ENCODE measurements around the gene MAGEH1.
"Not testable (repeated sequence)": the region's sequence is repeated elsewhere in the genome, so short reads cannot be mapped to it uniquely, and the experiment has no call there.

The MAGEH1 gene

GRCh38 chrX:55465791-55466190 is 13.9 kb downstream of the MAGEH1 start:
- H3K4me2 ChIP-seq (ENCODE audit: low read length); H3K9ac ChIP-seq (ENCODE audit: low read depth, low read length); H3K27me3 ChIP-seq (ENCODE audit: control insufficient read depth, insufficient read depth, low read length); H3K4me1 ChIP-seq (ENCODE audit: control insufficient read depth, insufficient read depth, low read length); H3K36me3 ChIP-seq (ENCODE audit: insufficient read depth, low read length); H3K4me3 ChIP-seq (ENCODE audit: low read length); H3K9me3 ChIP-seq (replicated peaks; ENCODE audit: low read length): not testable (repeated sequence)

- H3K9ac ChIP-seq (ENCODE audit: low read depth, low read length); H3K36me3 ChIP-seq (ENCODE audit: insufficient read depth, low read length); H3K4me2 ChIP-seq (ENCODE audit: low read length); H3K4me1 ChIP-seq (ENCODE audit: control insufficient read depth, insufficient read depth, low read length); H3K9me3 ChIP-seq (replicated peaks; ENCODE audit: low read length); H3K4me3 ChIP-seq (ENCODE audit: low read length); H3K27me3 ChIP-seq (ENCODE audit: control insufficient read depth, insufficient read depth, low read length): not testable (repeated sequence)
Measured at GRCh38 chrX:55479956-55480355, 28.0 kb downstream of the MAGEH1 start.

- Histone ChIP-seq H3K9ac (ENCODE audit: low read depth, low read length) (no peak overlapping the region), H3K9me3 (replicated peaks; ENCODE audit: low read length) (no peaks in the 10 kb centered on the region), H3K27me3 (ENCODE audit: control insufficient read depth, insufficient read depth, low read length) (no peaks in the 10 kb centered on the region)
Measured at GRCh38 chrX:55480390-55481062, 28.6 kb downstream of the MAGEH1 start.

GRCh38 chrX:55484948-55485347 is 33.0 kb downstream of the MAGEH1 start:
- Histone ChIP-seq H3K4me1 (ENCODE audit: control insufficient read depth, insufficient read depth, low read length) (peaks cover 3% of the 10 kb centered on the region), H3K9ac (ENCODE audit: low read depth, low read length) (no peak overlapping the region), H3K4me3 (ENCODE audit: low read length) (no peak overlapping the region), H3K9me3 (replicated peaks; ENCODE audit: low read length) (no peaks in the 10 kb centered on the region), H3K27me3 (ENCODE audit: control insufficient read depth, insufficient read depth, low read length) (no peaks in the 10 kb centered on the region), H3K36me3 (ENCODE audit: insufficient read depth, low read length) (no peaks in the 10 kb centered on the region), H3K4me2 (ENCODE audit: low read length) (no peak overlapping the region)

More at GRCh38 chrX:55480390-55481062, 28.6 kb downstream of the MAGEH1 start:
- Histone ChIP-seq H3K4me1 (ENCODE audit: control insufficient read depth, insufficient read depth, low read length) (no peaks in the 10 kb centered on the region), H3K4me3 (ENCODE audit: low read length) (no peak overlapping the region), H3K36me3 (ENCODE audit: insufficient read depth, low read length) (no peaks in the 10 kb centered on the region), H3K4me2 (ENCODE audit: low read length) (no peak overlapping the region)

DNA sequence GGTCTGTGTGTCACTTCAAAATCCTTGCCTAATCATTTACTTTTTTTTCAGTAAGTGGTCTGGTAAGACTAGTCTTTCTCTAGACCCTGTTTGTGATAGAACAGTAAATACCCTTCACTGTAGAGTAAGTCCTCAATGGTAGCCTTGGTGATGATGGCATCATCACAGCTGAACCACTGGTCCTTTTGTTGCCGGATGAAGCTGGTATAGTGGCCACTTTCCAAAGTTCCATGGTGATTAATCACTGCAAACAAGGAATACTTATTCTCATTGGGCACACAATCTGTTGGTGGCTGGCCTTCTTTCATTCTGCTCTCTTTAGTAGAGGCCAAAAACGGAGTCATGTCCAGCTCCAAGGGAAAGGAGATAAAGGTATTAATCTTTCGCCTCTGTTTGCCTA is 34.8 kb downstream of the MAGEH1 start:
- H3K4me2 ChIP-seq (ENCODE audit: low read length): no peak overlapping the region
- no peak overlapping the region for H3K9ac ChIP-seq (ENCODE audit: low read depth, low read length)
- peaks cover 3% of the 10 kb centered on the region for H3K4me1 ChIP-seq (ENCODE audit: control insufficient read depth, insufficient read depth, low read length)
- H3K4me3 ChIP-seq (ENCODE audit: low read length): no peak overlapping the region
- no peaks in the 10 kb centered on the region for H3K36me3 ChIP-seq (ENCODE audit: insufficient read depth, low read length)
- H3K9me3 ChIP-seq (replicated peaks; ENCODE audit: low read length): no peaks in the 10 kb centered on the region
- H3K27me3 ChIP-seq (ENCODE audit: control insufficient read depth, insufficient read depth, low read length): no peaks in the 10 kb centered on the region

DNA sequence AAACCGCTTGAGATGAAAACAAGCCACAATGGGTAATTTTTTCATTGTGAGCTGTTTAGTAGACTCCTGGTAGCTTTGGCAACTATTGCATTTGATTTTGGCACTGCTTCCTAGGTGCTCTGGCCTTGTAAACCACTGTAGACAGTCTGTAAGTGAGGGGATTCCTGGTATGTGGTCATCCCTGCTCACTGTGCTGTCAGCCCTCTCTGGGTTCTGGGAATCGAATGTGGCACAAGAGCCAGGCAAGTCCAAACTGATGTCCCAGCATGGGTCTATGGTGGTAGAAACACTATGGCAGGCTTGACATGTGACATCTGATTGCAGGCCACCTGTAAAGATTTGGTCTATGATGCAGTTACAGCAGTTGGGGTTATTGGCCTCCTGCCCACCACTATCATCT is 35.2 kb downstream of the MAGEH1 start:
- Histone ChIP-seq H3K4me3 (ENCODE audit: low read length) (no peak overlapping the region), H3K27me3 (ENCODE audit: control insufficient read depth, insufficient read depth, low read length) (no peaks in the 10 kb centered on the region), H3K4me2 (ENCODE audit: low read length) (no peak overlapping the region), H3K4me1 (ENCODE audit: control insufficient read depth, insufficient read depth, low read length) (peaks cover 3% of the 10 kb centered on the region), H3K9me3 (replicated peaks; ENCODE audit: low read length) (no peaks in the 10 kb centered on the region), H3K9ac (ENCODE audit: low read depth, low read length) (no peak overlapping the region), H3K36me3 (ENCODE audit: insufficient read depth, low read length) (no peaks in the 10 kb centered on the region)

- no peaks in the 10 kb centered on the region for H3K27me3 ChIP-seq (ENCODE audit: control insufficient read depth, insufficient read depth, low read length)
- peaks cover 3% of the 10 kb centered on the region for H3K4me1 ChIP-seq (ENCODE audit: control insufficient read depth, insufficient read depth, low read length)
- H3K9ac ChIP-seq (ENCODE audit: low read depth, low read length): no peak overlapping the region
- H3K4me3 ChIP-seq (ENCODE audit: low read length): peak overlapping the region; percentile 91
- peak overlapping the region; percentile 96 for H3K4me2 ChIP-seq (ENCODE audit: low read length)
- no peaks in the 10 kb centered on the region for H3K9me3 ChIP-seq (replicated peaks; ENCODE audit: low read length)
- no peaks in the 10 kb centered on the region for H3K36me3 ChIP-seq (ENCODE audit: insufficient read depth, low read length)
Measured at GRCh38 chrX:55488006-55488592, 36.2 kb downstream of the MAGEH1 start.

DNA sequence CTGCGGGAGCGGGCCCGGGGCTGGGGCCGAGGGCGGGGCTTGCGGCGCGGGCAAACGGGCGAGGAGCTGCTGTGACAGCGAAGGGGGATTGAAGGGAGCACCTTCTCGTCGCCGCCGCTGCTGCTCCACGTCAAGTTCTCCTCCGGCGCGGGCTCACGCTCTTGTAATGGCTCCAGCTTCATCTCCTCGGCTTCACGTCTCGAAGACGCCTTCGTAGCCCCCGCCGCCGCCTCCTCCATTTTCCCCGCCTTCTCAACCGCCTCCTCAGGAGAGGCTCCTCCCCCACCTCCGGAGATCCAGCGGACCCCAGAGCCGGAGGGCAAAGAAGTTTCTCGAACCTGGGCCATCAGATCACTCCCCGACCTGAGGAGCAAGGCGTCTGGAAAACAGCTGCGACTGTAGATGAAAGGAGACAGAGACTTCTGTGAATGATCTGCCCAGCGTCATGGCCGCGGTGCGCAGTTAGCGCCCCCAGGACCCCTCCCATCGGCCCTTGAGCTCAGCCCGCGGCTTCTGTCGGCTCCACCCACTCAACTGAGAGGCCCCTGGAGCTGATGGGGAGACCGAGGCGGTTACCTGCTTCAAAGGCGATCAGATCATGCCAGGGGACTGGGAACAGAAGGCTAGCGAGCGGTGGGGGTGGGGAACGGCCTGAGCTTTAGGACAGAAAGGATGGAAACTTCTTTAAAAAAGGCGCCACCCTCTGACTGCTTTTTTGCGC is 36.8 kb downstream of the MAGEH1 start:
- peak overlapping the region; percentile 91 for H3K4me3 ChIP-seq (ENCODE audit: low read length)
- H3K36me3 ChIP-seq (ENCODE audit: insufficient read depth, low read length): no peaks in the 10 kb centered on the region
- H3K27me3 ChIP-seq (ENCODE audit: control insufficient read depth, insufficient read depth, low read length): no peaks in the 10 kb centered on the region
- peak overlapping the region; percentile 81 for H3K9ac ChIP-seq (ENCODE audit: low read depth, low read length)
- no peaks in the 10 kb centered on the region for H3K9me3 ChIP-seq (replicated peaks; ENCODE audit: low read length)
- H3K4me2 ChIP-seq (ENCODE audit: low read length): peak overlapping the region; percentile 96
- peaks cover 3% of the 10 kb centered on the region for H3K4me1 ChIP-seq (ENCODE audit: control insufficient read depth, insufficient read depth, low read length)

GRCh38 chrX:55489314-55490009 is 37.5 kb downstream of the MAGEH1 start, which contains the start of gene USP51:
Gene USP51, minus strand, starts transcription at chrX:55489848. Its CDS starts 909 bp downstream, at chrX:55488939.
- no peaks in the 10 kb centered on the region for H3K36me3 ChIP-seq (ENCODE audit: insufficient read depth, low read length)
- H3K9me3 ChIP-seq (replicated peaks; ENCODE audit: low read length): no peaks in the 10 kb centered on the region
- H3K9ac ChIP-seq (ENCODE audit: low read depth, low read length): peak within 1 kb of the TSS; percentile 81
- H3K4me1 ChIP-seq (ENCODE audit: control insufficient read depth, insufficient read depth, low read length): peaks cover 3% of the 10 kb centered on the region
- H3K27me3 ChIP-seq (ENCODE audit: control insufficient read depth, insufficient read depth, low read length): no peaks in the 10 kb centered on the region
- H3K4me3 ChIP-seq (ENCODE audit: low read length): peak within 1 kb of the TSS; percentile 91
- H3K4me2 ChIP-seq (ENCODE audit: low read length): peak within 1 kb of the TSS; percentile 96

- Histone ChIP-seq H3K36me3 (ENCODE audit: insufficient read depth, low read length) (no peaks in the 10 kb centered on the region), H3K9me3 (replicated peaks; ENCODE audit: low read length) (no peaks in the 10 kb centered on the region), H3K4me2 (ENCODE audit: low read length) (peak overlapping the region; percentile 96), H3K4me1 (ENCODE audit: control insufficient read depth, insufficient read depth, low read length) (peaks cover 3% of the 10 kb centered on the region), H3K9ac (ENCODE audit: low read depth, low read length) (peak overlapping the region; percentile 81), H3K27me3 (ENCODE audit: control insufficient read depth, insufficient read depth, low read length) (no peaks in the 10 kb centered on the region), H3K4me3 (ENCODE audit: low read length) (peak overlapping the region; percentile 91)
Measured at GRCh38 chrX:55490121-55490520, 38.2 kb downstream of the MAGEH1 start.

DNA sequence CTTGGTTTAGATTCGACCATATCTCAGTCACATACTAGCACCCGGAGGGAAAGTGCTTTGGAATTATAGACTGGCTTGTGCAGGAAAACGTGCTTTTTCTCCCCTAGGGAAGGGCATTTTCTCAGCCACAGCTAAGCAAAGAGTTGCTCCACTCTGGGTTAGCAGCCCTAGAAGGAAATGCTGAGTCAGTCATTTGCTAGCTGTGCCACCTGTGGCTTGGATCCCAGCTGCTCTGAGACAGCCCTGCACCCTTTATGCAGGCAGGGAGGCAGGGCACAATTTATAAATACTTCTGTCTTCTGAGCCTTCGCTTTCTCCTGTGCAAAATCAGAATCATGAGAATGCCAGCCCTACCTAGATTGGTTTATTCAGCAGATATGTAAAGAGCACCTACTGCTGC is 39.0 kb downstream of the MAGEH1 start:
- no peaks in the 10 kb centered on the region for H3K36me3 ChIP-seq (ENCODE audit: insufficient read depth, low read length)
- no peaks in the 10 kb centered on the region for H3K27me3 ChIP-seq (ENCODE audit: control insufficient read depth, insufficient read depth, low read length)

More for the DNA sequence above, 39.0 kb downstream of the MAGEH1 start:
- Histone ChIP-seq H3K4me3 (ENCODE audit: low read length) (no peak overlapping the region), H3K9me3 (replicated peaks; ENCODE audit: low read length) (no peaks in the 10 kb centered on the region), H3K9ac (ENCODE audit: low read depth, low read length) (no peak overlapping the region), H3K4me1 (ENCODE audit: control insufficient read depth, insufficient read depth, low read length) (peaks cover 3% of the 10 kb centered on the region), H3K4me2 (ENCODE audit: low read length) (no peak overlapping the region)

Data from skeletal muscle satellite cell (primary cell).